Body of pancreas (tissue), 4 donors: ENCODE measurements around the gene MED10.

Experiments
- CTCF ChIP-seq, 7 experiments: fragments of 450-650 bp in 4 of 7; fragments of 200-600 bp in 3 of 7; sonication (generic) in 3 of 7; IDR thresholded peaks; one replicate each; pipeline ENCODE4 v1.5.1; 2016 to 2019; ENCODE audit warnings: antibody characterized with exemption in 7 of 7
- POLR2A ChIP-seq, 3 donors: fragments of 450-650 bp; IDR thresholded peaks; one replicate each; pipeline ENCODE4 v1.6.1; 2016; ENCODE audit warnings: antibody characterized with exemption in 3 of 3, mild to moderate bottlenecking in 2 of 3

DNA sequence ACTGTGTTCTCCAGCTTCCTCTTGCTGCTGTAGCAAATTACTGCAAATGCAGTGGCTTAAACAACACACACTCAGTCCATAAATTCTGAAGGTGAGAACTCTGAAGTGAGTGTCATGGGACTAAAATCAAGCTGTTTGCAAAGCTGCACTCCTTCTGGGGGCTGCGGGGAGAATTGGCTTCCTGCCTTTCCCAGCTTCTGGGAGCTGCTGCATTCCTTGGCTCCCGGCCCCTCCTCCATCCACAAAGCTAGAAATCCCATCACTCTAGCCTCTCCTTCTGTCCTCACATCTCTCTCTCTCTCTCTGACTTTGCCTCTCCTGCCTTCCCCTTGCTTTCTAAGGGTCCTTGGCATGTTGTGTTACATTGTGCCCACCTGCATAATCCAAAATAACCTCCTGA, 14.2 kb upstream of the MED10 start:
- TF ChIP-seq CTCF (IDR thresholded peaks at IDR 0.05) (no peak), POLR2A (IDR thresholded peaks at IDR 0.05) (no peak)
